ENCODE measurements around the gene SHROOM1. TPM values are rescaled to one million over a fixed set of nuclear protein-coding genes. Genes with fewer than 3 reads are reported as not detected.

SHROOM1 gene
- total and polyA plus RNA-seq, 2 experiments from 2014 or later = 2.5 to 5.4 TPM

- H2AFZ ChIP-seq = no peak overlapping the region
- H3K4me3 Mint-ChIP-seq = no peak overlapping the region
- H4K20me1 ChIP-seq (replicated peaks; ENCODE audit: insufficient read depth) = no peaks in the 10 kb centered on the region
- H3K4me1 Mint-ChIP-seq = peaks cover 20% of the 10 kb centered on the region
- H3K9me2 ChIP-seq (ENCODE audit: insufficient read depth) = no peaks in the 10 kb centered on the region
- H3F3A ChIP-seq (replicated peaks; ENCODE audit: low read depth) = no peaks in the 10 kb centered on the region
- H3K27ac ChIP-seq (ENCODE audit: low read depth) = no peak overlapping the region
- no peak overlapping the region for H3K4me2 ChIP-seq
- no peak for ATAC-seq
- no peak overlapping the region for H3K4me3 ChIP-seq
- TF ChIP-seq EZH2 (IDR thresholded peaks at IDR 0.05; ENCODE audit: low read depth, unreplicated experiment) (no peak), ETS1 (IDR thresholded peaks at IDR 0.05) (no peak), REST (IDR thresholded peaks at IDR 0.05; ENCODE audit: unreplicated experiment) (no peak), ZNF114 (CRISPR knock-in tag; IDR thresholded peaks at IDR 0.05) (no peak)
- no peak for DNase-seq (ENCODE audit: low spot score)
- H3K9me3 Mint-ChIP-seq = peaks cover 4% of the 10 kb centered on the region; the same call in 2 of the 3 replicates
- H3K4me1 ChIP-seq (ENCODE audit: insufficient read depth) = peaks cover 12% of the 10 kb centered on the region
- H3K27me3 ChIP-seq (ENCODE audit: insufficient read depth) = peaks cover 35% of the 10 kb centered on the region
- H3K36me3 ChIP-seq (ENCODE audit: insufficient read depth) = no peaks in the 10 kb centered on the region
- H3K79me2 ChIP-seq (replicated peaks; ENCODE audit: insufficient read depth) = no peaks in the 10 kb centered on the region
- peaks cover 40% of the 10 kb centered on the region for H3K27me3 Mint-ChIP-seq (ENCODE audit: insufficient read depth, low read depth, poor library complexity)
- no peaks in the 10 kb centered on the region; the same call in 2 of the 3 replicates for H3K36me3 Mint-ChIP-seq (ENCODE audit: low read depth)
- H3K27ac Mint-ChIP-seq = no peak overlapping the region
Observed at GRCh38 chr5:132808866-132809265, 21.6 kb downstream of the SHROOM1 start.

GRCh38 chr5:132808448-132808847, 22.0 kb downstream of the SHROOM1 start:
- Mint-ChIP-seq H3K27me3 (ENCODE audit: insufficient read depth, low read depth, poor library complexity) (peaks cover 40% of the 10 kb centered on the region), H3K9me3 (peaks cover 4% of the 10 kb centered on the region; the same call in 2 of the 3 replicates), H3K27ac (no peak overlapping the region), H3K4me1 (peaks cover 20% of the 10 kb centered on the region), H3K36me3 (ENCODE audit: low read depth) (no peaks in the 10 kb centered on the region; the same call in 2 of the 3 replicates), H3K4me3 (no peak overlapping the region)
- H3K27me3 ChIP-seq (ENCODE audit: insufficient read depth) = peaks cover 31% of the 10 kb centered on the region
- H3K4me1 ChIP-seq (ENCODE audit: insufficient read depth) = peaks cover 12% of the 10 kb centered on the region
- TF ChIP-seq CTCF (conservative IDR thresholded peaks at IDR 0.05; ENCODE audit: low read depth in 2 of 2) (no peak), ZNF114 (CRISPR knock-in tag; IDR thresholded peaks at IDR 0.05) (no peak)
- H3K9me2 ChIP-seq (ENCODE audit: insufficient read depth) = no peaks in the 10 kb centered on the region
- H3K27ac ChIP-seq (ENCODE audit: low read depth) = no peak overlapping the region
- H2AFZ ChIP-seq = no peak overlapping the region
- H4K20me1 ChIP-seq (replicated peaks; ENCODE audit: insufficient read depth) = no peaks in the 10 kb centered on the region
- no peaks in the 10 kb centered on the region for H3F3A ChIP-seq (replicated peaks; ENCODE audit: low read depth)
- ATAC-seq (no peak), DNase-seq (ENCODE audit: low spot score) (no peak)
- no peaks in the 10 kb centered on the region for H3K36me3 ChIP-seq (ENCODE audit: insufficient read depth)
- no peaks in the 10 kb centered on the region for H3K79me2 ChIP-seq (replicated peaks; ENCODE audit: insufficient read depth)
- H3K4me3 ChIP-seq = no peak overlapping the region
- no peak overlapping the region for H3K4me2 ChIP-seq
